Keratinocyte (primary cell): ENCODE results near the gene AP4S1. TPM values are rescaled to one million over a fixed set of nuclear protein-coding genes. Genes with fewer than 3 reads are reported as not detected.

Source experiments
- DNase-seq: peaks from one replicate; pipeline ENCODE4 v3.0.0-alpha.2; 2011; ENCODE audit warnings: low read depth, missing footprints, low spot score
- FAIRE-seq: peaks from 2 replicates; lab custom pipeline; 2011; peaks lifted over from hg19 to GRCh38; lab: Jason Lieb, UNC
- H2AFZ ChIP-seq: 2 replicates; pipeline ENCODE4 v1.6.0; 2012; ENCODE audit warnings: low read length, control low read depth, inconsistent platforms; ENCODE audit not compliant: control insufficient read depth
- H3K27ac ChIP-seq: 2 replicates; pipeline ENCODE4 v1.5.1; 2011; ENCODE audit warnings: low read length; ENCODE audit not compliant: control insufficient read depth, insufficient read depth
- H3K27me3 ChIP-seq: 3 replicates; pipeline ENCODE4 v1.6.0; 2011; ENCODE audit warnings: low read length; ENCODE audit not compliant: control insufficient read depth, insufficient read depth; ENCODE audit errors: extremely low read depth
- H3K36me3 ChIP-seq, 2 experiments: 2 replicates in 1 of 2; 3 replicates in 1 of 2; pipeline ENCODE4 v1.5.1; 2011; ENCODE audit warnings: low read length in 2 of 2, mild to moderate bottlenecking in 1 of 2; ENCODE audit not compliant: control insufficient read depth in 2 of 2, insufficient read depth in 2 of 2; ENCODE audit errors: extremely low read depth in 1 of 2
- H3K4me1 ChIP-seq: 3 replicates; pipeline ENCODE4 v1.5.1; 2011; ENCODE audit warnings: low read length; ENCODE audit not compliant: control insufficient read depth, insufficient read depth; ENCODE audit errors: extremely low read depth
- H3K4me2 ChIP-seq: 3 replicates; pipeline ENCODE4 v1.6.0; 2011; ENCODE audit warnings: low read depth, low read length; ENCODE audit not compliant: control insufficient read depth, insufficient read depth; ENCODE audit errors: extremely low read depth
- H3K4me3 ChIP-seq, 3 experiments: fragments of 200-600 bp in 1 of 3; sonication (generic) in 1 of 3; 2 replicates in 2 of 3; 3 replicates in 1 of 3; pipeline ENCODE4 v1.5.1; 2011 to 2016; ENCODE audit warnings: low read length in 3 of 3, mild to moderate bottlenecking in 3 of 3, control low read depth in 2 of 3, inconsistent platforms in 1 of 3, low read depth in 1 of 3, mixed read lengths in 1 of 3, mixed run types in 1 of 3, moderate library complexity in 1 of 3; ENCODE audit not compliant: control insufficient read depth in 2 of 3, insufficient read depth in 2 of 3; ENCODE audit errors: extremely low read depth in 1 of 3
- H3K79me2 ChIP-seq: 2 replicates; pipeline ENCODE4 v1.6.0; 2012; ENCODE audit warnings: low read length; ENCODE audit not compliant: control insufficient read depth, insufficient read depth
- H3K9ac ChIP-seq: 3 replicates; pipeline ENCODE4 v1.6.0; 2011; ENCODE audit warnings: low read length; ENCODE audit not compliant: control insufficient read depth, insufficient read depth; ENCODE audit errors: extremely low read depth
- H3K9me1 ChIP-seq: 3 replicates; pipeline ENCODE4 v1.6.0; 2011; ENCODE audit warnings: low read length; ENCODE audit not compliant: control insufficient read depth, insufficient read depth; ENCODE audit errors: extremely low read depth
- H3K9me3 ChIP-seq: 2 replicates; pipeline ENCODE4 v1.5.1; 2012; ENCODE audit warnings: low read depth, low read length; ENCODE audit not compliant: control insufficient read depth
- H4K20me1 ChIP-seq: 3 replicates; pipeline ENCODE4 v1.6.0; 2011; ENCODE audit warnings: low read length; ENCODE audit not compliant: control insufficient read depth, insufficient read depth; ENCODE audit errors: extremely low read depth
- EZH2 ChIP-seq: IDR thresholded peaks from one replicate; pipeline ENCODE4 v1.6.1; 2012; ENCODE audit warnings: inconsistent platforms, mild to moderate bottlenecking, low read length, moderate library complexity
- dilution Hi-C: fragments of 300-500 bp; cut with MboI; formaldehyde crosslinking; loops from one replicate; pipeline ENCODE4 v1.7.0; 2020; ENCODE audit warnings: low sequenced_read_pairs; ENCODE audit not compliant: extremely low pct_ligation_motif_present
- polyA plus RNA-seq, 5 experiments: library from polyadenylated mRNA; depleted of rRNA in 3 of 5; stranded (reverse) in 3 of 5; stranded (forward) in 1 of 5; unstranded in 1 of 5; fragments of >200 nt; gene quantifications; 1 replicate in 1 of 5; 2 replicates in 3 of 5; 3 replicates in 1 of 5; pipeline versions ENCODE4 v1.2.1 to v1.2.3, GENCODE V29; 2011 to 2012; ENCODE audit warnings: missing spikeins in 2 of 5, low read depth in 1 of 5, low replicate concordance in 1 of 5
- TF ChIP-seq, protein P1 (sequence below), 3 experiments: IDR thresholded peaks in 1 of 3; conservative IDR thresholded peaks in 1 of 3; optimal IDR thresholded peaks in 1 of 3; 2 replicates in 2 of 3; 3 replicates in 1 of 3; pipeline versions ENCODE3 to v1.5.1; 2011; ENCODE audit warnings: low read length in 3 of 3, mild to moderate bottlenecking in 3 of 3, moderate library complexity in 2 of 3, control low read depth in 1 of 3, inconsistent platforms in 1 of 3; ENCODE audit not compliant: insufficient read depth in 2 of 3; ENCODE audit errors: extremely low read depth in 1 of 3

Gene AP4S1
- polyA plus RNA-seq, 1 donor (not counting 4 experiments of a cell fraction or from before 2014, with no cell fraction given), result 6.2 TPM

DNA sequence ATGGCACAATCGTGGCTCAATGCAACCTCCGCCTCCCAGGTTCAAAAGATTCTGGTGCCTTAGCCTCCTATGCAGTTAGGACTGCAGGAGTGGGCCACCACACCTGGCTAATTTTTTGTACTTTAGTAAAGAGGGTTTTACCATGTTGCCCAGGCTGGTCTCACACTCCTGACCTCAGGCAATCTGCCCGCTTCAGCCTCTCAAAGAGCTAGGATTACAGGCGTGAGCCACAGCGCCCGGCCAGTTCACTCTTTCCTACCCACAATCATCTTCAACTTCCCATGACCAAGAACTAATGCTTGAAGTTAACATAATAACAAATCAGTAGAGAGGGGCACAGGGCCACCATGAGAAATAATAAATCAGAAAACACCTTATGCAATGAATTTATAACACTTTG, 99.8 kb downstream of the AP4S1 start:
- H3K36me3 ChIP-seq, result peaks cover 29 to 37% of the 10 kb centered on the region in 2 experiments
- TF ChIP-seq, protein P1, sequence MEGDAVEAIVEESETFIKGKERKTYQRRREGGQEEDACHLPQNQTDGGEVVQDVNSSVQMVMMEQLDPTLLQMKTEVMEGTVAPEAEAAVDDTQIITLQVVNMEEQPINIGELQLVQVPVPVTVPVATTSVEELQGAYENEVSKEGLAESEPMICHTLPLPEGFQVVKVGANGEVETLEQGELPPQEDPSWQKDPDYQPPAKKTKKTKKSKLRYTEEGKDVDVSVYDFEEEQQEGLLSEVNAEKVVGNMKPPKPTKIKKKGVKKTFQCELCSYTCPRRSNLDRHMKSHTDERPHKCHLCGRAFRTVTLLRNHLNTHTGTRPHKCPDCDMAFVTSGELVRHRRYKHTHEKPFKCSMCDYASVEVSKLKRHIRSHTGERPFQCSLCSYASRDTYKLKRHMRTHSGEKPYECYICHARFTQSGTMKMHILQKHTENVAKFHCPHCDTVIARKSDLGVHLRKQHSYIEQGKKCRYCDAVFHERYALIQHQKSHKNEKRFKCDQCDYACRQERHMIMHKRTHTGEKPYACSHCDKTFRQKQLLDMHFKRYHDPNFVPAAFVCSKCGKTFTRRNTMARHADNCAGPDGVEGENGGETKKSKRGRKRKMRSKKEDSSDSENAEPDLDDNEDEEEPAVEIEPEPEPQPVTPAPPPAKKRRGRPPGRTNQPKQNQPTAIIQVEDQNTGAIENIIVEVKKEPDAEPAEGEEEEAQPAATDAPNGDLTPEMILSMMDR (optimal IDR thresholded peaks at IDR 0.05 in 1 of 3, IDR thresholded peaks at IDR 0.05 in 1 of 3, conservative IDR thresholded peaks at IDR 0.05 in 1 of 3; ENCODE audit: extremely low read depth in 1 of 3, insufficient read depth in 2 of 3, low read length in 3 of 3), result no peak
- no peak for TF ChIP-seq EZH2
- H4K20me1 ChIP-seq, result no peaks in the 10 kb centered on the region
- H3K79me2 ChIP-seq, result no peaks in the 10 kb centered on the region
- H3K4me2 ChIP-seq, result no peak overlapping the region
- no peak overlapping the region for H3K9ac ChIP-seq
- H3K4me3 ChIP-seq, result no peak overlapping the region
- dilution Hi-C loops, result no loop called here
- H2AFZ ChIP-seq, result no peak overlapping the region
- no peak overlapping the region for H3K27ac ChIP-seq
- no peaks in the 10 kb centered on the region for H3K27me3 ChIP-seq
- no peaks in the 10 kb centered on the region for H3K9me3 ChIP-seq
- DNase-seq (no peak), FAIRE-seq (no peak)
- H3K4me1 ChIP-seq, result no peaks in the 10 kb centered on the region
- no peaks in the 10 kb centered on the region for H3K9me1 ChIP-seq

DNA sequence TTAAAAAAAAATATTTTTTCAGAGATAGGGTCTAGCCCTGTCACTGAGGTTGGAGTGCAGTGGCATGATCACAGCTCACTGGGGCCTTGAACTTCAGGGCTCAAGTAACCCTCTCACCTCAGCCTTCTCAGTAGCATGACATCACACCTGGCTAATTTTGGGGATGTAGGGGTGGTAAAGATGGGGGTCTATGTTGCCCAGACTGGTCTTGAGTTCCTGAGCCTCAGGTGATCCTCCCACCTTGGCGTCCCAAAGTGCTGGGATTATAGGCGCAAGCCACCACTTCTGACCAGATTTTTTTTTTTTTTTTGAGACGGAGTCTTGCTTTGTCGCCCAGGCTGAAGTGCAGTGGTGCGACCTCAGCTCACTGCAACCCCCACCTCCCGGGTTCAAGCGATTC, 101.2 kb downstream of the AP4S1 start:
- Histone ChIP-seq H2AFZ (no peak overlapping the region), H3K36me3 (peaks cover 23 to 35% of the 10 kb centered on the region in 2 experiments), H3K9ac (no peak overlapping the region), H3K4me2 (no peak overlapping the region), H3K27me3 (no peaks in the 10 kb centered on the region), H4K20me1 (no peaks in the 10 kb centered on the region), H3K79me2 (no peaks in the 10 kb centered on the region), H3K9me1 (no peaks in the 10 kb centered on the region), H3K4me3 (no peak overlapping the region), H3K4me1 (no peaks in the 10 kb centered on the region), H3K9me3 (no peaks in the 10 kb centered on the region), H3K27ac (no peak overlapping the region)
- TF ChIP-seq EZH2, result no peak
- TF ChIP-seq, protein P1 (optimal IDR thresholded peaks at IDR 0.05 in 1 of 3, IDR thresholded peaks at IDR 0.05 in 1 of 3, conservative IDR thresholded peaks at IDR 0.05 in 1 of 3; ENCODE audit: extremely low read depth in 1 of 3, insufficient read depth in 2 of 3, low read length in 3 of 3), result no peak
- dilution Hi-C loops, result no loop called here
- DNase-seq, result no peak
- FAIRE-seq, result no peak
